ENCODE measurements around the gene SPDYE17.
"Not testable (repeated sequence)": the region's sequence is repeated elsewhere in the genome, so short reads cannot be mapped to it uniquely, and the experiment has no call there.

DNA sequence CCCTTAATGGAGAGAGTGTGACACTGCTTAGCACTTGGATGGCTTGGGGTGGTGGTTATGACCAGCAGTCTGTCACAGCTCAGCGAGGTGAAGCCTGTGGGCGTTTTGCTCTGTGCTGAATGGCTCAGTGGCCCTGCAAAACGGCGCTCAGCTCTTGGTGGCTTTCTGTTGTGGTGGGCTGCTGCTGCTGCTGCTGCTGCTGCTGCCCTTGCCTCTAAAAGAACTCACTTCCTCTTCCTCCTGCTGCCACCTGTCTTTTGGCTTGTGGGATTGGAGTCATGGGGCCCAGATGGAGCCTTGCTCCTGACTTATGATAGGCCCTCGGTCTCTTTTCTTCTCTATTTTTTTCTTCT is 47.4 kb downstream of the SPDYE17 start:
- TF ChIP-seq, protein P1, sequence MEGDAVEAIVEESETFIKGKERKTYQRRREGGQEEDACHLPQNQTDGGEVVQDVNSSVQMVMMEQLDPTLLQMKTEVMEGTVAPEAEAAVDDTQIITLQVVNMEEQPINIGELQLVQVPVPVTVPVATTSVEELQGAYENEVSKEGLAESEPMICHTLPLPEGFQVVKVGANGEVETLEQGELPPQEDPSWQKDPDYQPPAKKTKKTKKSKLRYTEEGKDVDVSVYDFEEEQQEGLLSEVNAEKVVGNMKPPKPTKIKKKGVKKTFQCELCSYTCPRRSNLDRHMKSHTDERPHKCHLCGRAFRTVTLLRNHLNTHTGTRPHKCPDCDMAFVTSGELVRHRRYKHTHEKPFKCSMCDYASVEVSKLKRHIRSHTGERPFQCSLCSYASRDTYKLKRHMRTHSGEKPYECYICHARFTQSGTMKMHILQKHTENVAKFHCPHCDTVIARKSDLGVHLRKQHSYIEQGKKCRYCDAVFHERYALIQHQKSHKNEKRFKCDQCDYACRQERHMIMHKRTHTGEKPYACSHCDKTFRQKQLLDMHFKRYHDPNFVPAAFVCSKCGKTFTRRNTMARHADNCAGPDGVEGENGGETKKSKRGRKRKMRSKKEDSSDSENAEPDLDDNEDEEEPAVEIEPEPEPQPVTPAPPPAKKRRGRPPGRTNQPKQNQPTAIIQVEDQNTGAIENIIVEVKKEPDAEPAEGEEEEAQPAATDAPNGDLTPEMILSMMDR (IDR thresholded peaks at IDR 0.05; ENCODE audit: low read length): not testable (repeated sequence)
- not testable (repeated sequence) for TF ChIP-seq EZH2 (IDR thresholded peaks at IDR 0.05; ENCODE audit: borderline replicate concordance, low read length)

All from OCI-LY1 (cell line).